NK-92 (cell line): ENCODE results near the gene LYRM4.

ENCODE experiments used
- DNase-seq: peaks from one replicate; lab custom pipeline; 2025; ENCODE audit not compliant: unreplicated experiment; lab: John Stamatoyannopoulos, UW

LYRM4 gene

GRCh38 chr6:5247201-5247600 is 13.5 kb downstream of the LYRM4 start:
- DNase-seq, result no peak

- DNase-seq, result no peak
Measured at GRCh38 chr6:5246141-5247097, 14.3 kb downstream of the LYRM4 start.

DNA sequence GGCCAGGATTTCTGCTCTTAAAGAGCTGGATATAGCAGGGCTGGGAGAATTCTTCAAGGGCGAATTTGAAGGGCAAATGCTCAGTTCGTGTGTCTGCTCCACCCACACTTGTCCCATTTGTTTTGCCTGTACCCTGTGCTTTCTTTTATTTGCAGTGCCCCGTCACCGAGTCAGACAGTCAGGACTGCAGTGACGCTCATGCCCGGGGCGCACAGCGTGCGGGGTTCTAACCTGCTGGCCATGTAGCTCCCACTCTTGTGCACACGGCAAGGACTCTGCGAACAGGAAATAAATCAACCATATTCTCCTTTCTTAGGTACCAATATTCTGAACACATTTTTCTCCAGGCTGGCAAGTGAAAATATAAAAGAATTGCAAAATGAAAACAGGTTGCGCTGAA is 17.7 kb downstream of the LYRM4 start:
- DNase-seq, result no peak

- DNase-seq, result no peak
Measured at GRCh38 chr6:5241252-5241651, 19.5 kb downstream of the LYRM4 start.

DNA sequence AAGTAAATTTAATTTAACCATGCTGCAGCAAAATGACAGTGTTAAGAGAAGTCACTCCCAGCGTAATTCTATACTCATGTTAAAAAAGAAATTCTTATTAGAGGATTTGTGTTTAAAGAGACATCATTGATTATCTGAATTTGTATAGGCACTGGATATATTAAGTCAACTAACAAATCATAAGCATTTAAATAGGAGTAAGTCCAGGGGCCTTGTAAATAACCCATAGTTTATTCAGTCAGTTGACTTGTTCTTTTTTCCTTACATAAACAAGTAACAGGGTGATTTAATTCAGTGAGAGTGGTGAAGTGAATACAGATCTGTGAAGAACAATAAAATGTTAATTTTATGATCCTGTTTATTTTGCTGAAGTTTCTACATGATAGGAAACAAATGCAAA is 22.4 kb downstream of the LYRM4 start:
- no peak for DNase-seq

DNA sequence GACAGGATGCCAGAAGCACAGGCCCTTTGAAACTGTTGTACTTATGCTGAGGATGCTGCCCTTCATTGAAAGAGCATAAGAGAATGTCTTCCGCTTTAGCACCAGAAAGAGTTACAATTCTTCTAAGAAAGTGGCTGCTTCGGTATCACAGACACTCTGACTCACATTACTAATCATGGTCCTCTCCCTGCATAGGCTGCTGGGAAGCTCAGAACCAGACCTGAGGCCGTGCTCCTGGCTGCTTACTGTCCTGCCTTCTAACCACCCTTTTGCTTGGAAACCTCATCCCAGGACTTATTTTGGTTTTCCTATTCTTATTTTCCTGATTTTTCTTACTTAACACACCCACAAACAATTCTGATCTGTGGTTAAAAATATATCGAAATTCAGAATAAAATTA is 22.9 kb downstream of the LYRM4 start:
- no peak for DNase-seq

GRCh38 chr6:5235830-5236229 is 24.9 kb downstream of the LYRM4 start:
- no peak for DNase-seq

GRCh38 chr6:5234874-5235273 is 25.9 kb downstream of the LYRM4 start:
- no peak for DNase-seq

DNA sequence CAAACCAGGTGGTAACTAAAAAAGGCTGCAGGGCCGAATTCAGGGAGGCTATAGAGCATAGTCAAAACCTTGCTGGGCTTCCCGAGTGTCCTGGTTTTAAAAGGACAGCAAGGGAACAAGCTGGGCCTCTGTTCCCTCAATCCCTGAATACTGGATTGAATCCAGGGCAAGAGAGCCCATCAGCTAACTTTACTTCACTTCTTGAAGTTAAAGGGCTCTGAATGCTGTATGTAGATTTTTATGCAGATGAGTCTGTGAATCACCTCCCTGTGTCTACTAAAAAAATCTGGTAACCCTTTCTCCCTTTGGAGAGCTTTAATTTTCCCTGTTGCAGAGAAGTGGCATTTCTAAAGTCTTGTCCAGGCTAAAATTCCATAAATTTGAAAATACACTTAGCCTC is 29.5 kb downstream of the LYRM4 start:
- DNase-seq, result no peak

GRCh38 chr6:5230081-5230480 is 30.7 kb downstream of the LYRM4 start:
- no peak for DNase-seq

DNA sequence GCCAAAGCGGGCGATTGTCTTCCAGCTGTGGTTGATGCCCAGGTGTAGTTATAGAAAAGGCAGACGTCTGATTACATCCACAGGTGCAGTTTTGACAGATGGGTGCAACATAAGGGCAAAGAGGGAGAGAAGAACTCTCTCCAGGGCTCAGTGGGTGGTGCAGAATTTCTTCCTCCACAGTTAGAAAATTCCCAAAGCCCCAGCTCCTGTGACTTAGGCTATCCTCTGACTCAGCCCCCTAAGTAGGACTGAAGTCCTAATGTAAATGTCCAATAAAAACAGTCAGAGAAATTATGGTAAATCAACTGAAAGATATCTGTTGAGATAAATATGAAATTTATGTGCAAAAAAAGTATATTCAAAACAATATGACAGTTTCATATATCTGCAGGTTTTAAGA is 31.4 kb downstream of the LYRM4 start:
- no peak for DNase-seq

DNA sequence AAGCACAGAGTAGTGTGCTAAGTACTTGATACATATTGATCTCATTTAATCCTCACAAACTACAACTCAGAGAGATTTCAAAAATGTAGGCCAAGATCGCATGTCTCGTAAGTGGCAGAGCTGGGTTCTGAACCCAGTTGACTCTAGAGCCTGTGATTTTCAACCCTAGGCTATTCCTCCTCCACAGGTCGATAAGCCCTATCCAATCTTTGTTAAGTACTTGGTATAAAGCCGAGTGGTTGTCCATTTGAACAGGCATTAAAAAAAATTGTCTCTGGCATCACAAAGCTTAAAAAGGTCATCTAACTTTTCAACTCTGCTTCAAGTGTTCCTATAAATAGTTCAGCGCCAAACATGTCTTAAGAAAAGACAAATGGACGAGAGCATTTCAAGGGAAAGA is 37.4 kb downstream of the LYRM4 start:
- DNase-seq, result no peak

- DNase-seq, result no peak
Measured at GRCh38 chr6:5220443-5220842, 40.3 kb downstream of the LYRM4 start.

DNA sequence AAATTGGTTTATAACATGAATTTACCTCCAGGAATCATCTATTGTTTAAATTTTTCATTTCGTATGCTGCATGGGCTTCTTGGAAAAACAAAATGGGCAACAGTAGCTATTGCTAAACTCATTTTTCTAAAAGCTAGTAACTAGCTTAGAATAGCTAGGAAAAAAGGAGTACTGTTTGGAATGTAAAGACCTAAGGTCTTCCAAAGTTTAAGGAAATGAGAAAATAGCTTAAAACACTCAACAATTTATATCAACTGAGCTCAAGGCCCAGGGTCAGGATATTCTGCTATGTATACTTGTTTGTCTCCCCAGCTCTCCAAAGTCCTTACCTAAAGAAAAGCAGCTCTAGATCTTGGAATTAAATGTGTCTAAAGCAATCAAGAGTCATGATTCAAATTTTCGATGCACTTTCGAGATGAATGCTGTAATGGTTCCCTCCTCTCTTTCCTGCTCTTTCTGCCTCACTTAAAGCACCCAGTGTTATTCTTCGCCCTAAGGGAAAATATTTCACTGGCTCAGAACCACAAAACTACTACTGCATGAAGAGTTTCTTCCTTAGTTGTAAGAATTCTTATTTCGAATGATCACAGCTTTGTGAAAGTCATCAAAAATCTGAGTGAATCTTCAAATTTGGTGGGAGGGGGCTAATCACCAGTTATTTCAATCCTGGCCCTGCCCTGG is 41.6 kb downstream of the LYRM4 start:
- no peak for DNase-seq

- no peak for DNase-seq
Measured at GRCh38 chr6:5217356-5217755, 43.4 kb downstream of the LYRM4 start.

GRCh38 chr6:5215799-5216198 is 45.0 kb downstream of the LYRM4 start:
- no peak for DNase-seq

GRCh38 chr6:5215159-5215558 is 45.6 kb downstream of the LYRM4 start:
- no peak for DNase-seq

- DNase-seq, result no peak
Measured at GRCh38 chr6:5214570-5215052, 46.1 kb downstream of the LYRM4 start.

- DNase-seq, result no peak
Measured at GRCh38 chr6:5213836-5214235, 46.9 kb downstream of the LYRM4 start.

GRCh38 chr6:5211492-5211891 is 49.3 kb downstream of the LYRM4 start:
- no peak for DNase-seq

- DNase-seq, result no peak
Measured at GRCh38 chr6:5208471-5208971, 52.2 kb downstream of the LYRM4 start.

- no peak for DNase-seq
Measured at GRCh38 chr6:5208057-5208456, 52.7 kb downstream of the LYRM4 start.
